ENCODE measurements around the gene TFB1M. TPM values are rescaled to one million over a fixed set of nuclear protein-coding genes. Genes with fewer than 3 reads are reported as not detected.

Gene TFB1M
- total RNA-seq, 1 experiment from 2014 or later, result 18.6 TPM

Other genes with a start within 250 kb of the TFB1M start
- gene CLDN20, start 50.5 kb downstream of the TFB1M start, total RNA-seq (2014; rRNA removed; shearing (Covaris generic); ENCODE audit: low replicate concordance), result not detected in 2 replicates
- not detected in 2 replicates for gene NOX3, start 141.4 kb upstream of the TFB1M start, total RNA-seq (2014; rRNA removed; shearing (Covaris generic); ENCODE audit: low replicate concordance)

Measured in Caki2 (cell line).